Right renal cortex interstitium (tissue), 3 donors: ENCODE data around the gene HOXA13. TPM values are rescaled to one million over a fixed set of nuclear protein-coding genes. Genes with fewer than 3 reads are reported as not detected.

Experiments
- DNase-seq, 3 donors: peaks; one replicate each; pipeline ENCODE4 v3.0.0-alpha.2; 2013; ENCODE audit warnings: low read depth in 3 of 3, low spot score in 2 of 3
- polyA plus RNA-seq, 3 donors: library from polyadenylated mRNA; unstranded; fragments of 120-200 nt; gene quantifications; one replicate each; pipeline ENCODE4 v1.2.1, GENCODE V29; 2013; ENCODE audit not compliant: insufficient read length in 3 of 3

Gene HOXA13
- polyA plus RNA-seq = under 1 TPM in 2 of 3 donors, not detected in 1; 0.06 TPM

GRCh38 chr7:27199849-27200760, at the start of gene HOXA13:
Gene HOXA13, minus strand, starts transcription at chr7:27200091. Its CDS starts 14 bp downstream, at chr7:27200077.
- no peak for DNase-seq

GRCh38 chr7:27248911-27249723, 49.2 kb upstream of the HOXA13 start:
- DNase-seq = no peak

DNA sequence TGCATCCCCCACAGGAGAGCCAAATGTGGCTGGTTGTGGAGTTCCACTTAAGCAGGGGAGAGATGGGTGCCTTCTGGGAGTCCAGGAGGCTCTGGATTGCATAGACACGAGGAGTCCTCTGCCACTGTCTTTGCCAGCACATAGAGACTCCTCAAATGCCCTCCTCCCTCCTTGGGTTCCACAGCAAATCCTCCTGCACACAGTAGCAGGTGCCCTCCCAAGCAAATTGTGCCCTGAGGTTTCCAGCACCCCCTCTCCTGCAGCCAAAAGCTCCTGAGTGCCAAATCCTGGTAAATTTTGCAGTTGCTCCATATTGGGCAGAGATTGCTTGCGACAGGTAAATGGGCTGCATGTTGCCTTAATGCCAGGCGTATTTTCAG, 48.5 kb upstream of the HOXA13 start:
- no peak for DNase-seq

GRCh38 chr7:27247452-27248426, 47.8 kb upstream of the HOXA13 start:
- no peak for DNase-seq

- no peak for DNase-seq
Observed at GRCh38 chr7:27247000-27247399, 47.1 kb upstream of the HOXA13 start.

GRCh38 chr7:27245798-27246691, 46.2 kb upstream of the HOXA13 start:
- DNase-seq = no peak

- DNase-seq = no peak
Observed at GRCh38 chr7:27245124-27245797, 45.4 kb upstream of the HOXA13 start.

- DNase-seq = no peak
Observed at GRCh38 chr7:27244488-27245123, 44.7 kb upstream of the HOXA13 start.

DNA sequence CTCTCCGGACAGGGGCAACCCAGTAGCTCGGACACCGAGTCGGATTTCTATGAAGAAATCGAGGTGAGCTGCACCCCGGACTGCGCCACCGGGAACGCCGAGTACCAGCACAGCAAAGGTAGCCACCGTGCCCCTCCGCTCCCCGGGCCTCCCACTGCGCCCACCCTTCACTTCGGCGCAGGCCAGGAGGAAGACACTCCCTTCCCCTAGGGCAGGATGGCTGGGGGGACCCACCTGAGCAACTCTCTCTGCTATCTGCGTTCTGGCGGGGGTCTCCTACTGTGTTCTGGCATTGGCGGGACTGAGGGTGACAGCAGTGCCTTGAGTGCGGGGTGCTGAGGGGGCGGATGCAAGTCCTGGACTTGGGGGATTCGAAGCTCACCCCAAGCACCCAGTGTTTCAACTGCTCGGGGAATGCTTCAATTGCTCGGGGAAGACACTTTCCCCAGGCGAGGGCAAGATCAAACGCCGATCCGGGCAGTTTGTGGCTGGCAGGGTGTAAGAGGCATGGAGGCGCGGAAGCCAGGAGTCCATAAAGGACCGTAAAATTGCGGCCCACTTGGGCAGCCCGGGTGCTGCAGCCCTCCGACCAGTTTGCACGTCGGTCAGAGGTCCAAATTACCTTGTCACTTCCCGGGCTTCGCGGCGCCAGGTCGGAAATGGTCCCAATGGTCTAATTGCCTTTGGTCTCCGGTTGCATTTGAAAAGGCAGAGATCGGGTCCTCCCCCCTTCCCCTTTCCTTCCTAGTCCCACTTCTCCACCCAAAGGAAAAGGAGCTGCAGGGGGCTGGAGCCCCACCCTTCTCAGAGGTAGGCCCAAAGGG, 43.7 kb upstream of the HOXA13 start:
- DNase-seq = no peak

DNA sequence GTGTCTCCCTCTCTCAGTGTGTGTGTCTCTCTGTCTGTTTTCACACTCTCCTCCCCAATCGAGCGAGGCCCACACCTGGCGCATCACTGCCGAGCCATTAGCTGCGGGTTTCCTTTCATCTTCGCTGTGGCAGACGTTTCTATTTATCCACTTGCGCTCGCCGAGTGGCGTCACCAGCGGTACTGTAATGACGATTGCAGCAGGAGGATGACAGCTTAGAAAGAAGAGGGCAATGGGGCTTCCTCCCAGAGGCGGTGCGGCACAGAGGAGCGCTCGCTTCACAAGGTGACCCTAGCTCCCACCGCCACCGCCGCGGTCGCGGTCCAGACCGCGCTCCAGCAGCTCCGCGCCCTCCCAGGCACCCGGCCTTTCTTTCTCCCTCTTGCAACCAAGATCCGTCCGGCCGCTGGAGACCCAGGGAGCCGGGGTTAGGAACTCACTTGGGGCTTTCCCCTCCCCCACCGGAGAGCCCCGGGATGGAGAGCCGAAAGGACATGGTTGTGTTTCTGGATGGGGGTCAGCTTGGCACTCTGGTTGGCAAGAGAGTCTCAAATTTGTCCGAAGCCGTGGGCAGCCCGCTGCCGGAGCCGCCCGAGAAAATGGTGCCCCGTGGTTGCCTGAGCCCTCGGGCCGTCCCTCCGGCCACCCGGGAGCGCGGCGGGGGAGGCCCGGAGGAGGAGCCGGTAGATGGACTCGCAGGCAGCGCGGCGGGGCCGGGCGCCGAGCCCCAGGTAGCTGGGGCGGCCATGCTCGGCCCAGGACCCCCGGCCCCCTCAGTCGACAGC, 42.9 kb upstream of the HOXA13 start, which contains the start of gene EVX1:
TSS of gene EVX1 (plus strand) at position 248 of the 785 bp plus-strand sequence. CDS start at position 477, 229 bp downstream.
- DNase-seq = no peak

GRCh38 chr7:27242154-27242553, 42.3 kb upstream of the HOXA13 start:
- DNase-seq = no peak

GRCh38 chr7:27241189-27242056, 41.5 kb upstream of the HOXA13 start:
- DNase-seq = no peak

DNA sequence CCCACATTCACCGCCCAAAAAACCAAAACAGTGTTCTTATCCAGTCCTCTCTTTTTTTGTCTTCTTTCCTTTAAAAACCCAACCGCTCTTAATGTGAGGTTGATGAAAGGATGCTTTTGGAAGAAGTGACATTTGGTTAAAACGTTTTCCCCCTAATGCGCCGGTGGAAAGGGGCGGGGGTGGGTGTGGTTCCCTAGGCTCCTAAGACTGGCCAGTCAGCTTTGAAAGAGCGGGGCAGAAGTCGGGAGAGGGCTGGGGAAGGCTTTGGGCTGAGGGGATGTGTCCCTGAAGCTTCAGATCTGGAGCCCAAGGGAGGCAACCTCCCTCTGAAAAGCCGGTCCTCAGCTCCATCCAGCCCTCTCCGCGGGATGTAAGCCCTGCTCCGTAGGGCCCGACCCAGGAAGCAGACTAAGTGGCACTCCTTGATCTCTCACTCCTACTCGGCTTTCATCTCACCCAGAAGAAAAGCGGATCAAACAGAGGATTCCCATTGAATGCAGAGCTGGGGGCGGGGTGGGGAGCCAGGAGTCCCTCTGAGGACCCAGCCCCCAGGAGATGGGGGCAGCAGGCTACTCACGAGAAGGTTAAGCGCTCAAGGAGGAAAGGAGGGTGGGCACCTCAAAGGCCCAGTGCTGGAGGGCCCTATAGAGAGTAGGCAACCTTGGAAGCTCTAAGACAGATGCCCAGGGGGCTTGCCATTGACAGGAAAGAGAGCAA, 40.3 kb upstream of the HOXA13 start:
- no peak for DNase-seq

DNA sequence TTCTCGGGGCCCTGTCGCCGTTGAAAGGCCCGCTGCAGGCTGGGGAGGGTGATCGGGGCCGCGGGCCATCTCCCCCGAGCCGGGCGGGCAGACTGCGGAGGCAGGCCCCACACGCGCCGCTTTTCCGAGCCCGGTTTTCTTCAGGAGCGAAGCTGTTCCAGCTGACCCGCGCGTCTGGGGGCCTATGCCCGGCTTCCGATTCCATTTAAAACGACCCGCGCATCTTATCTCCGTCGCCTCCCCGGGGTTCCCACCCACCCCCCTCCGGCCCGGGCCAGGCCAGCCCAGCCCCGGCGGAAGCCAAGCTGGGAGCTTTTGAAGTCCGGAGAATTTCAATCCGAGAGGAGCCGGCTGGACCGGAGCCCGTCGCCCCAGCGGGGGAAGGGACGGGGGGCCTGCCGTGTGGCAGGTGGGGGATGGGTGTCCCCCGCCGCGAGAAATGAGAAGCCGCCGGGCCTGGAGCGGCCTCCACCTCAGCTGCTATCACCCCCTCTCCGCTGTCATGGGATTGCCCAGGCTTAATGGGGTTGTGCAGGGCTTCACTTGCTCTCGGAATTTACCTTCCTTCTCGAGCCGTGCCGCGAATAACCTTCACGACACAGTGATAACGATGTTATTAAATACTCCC, 39.6 kb upstream of the HOXA13 start:
- DNase-seq = no peak

GRCh38 chr7:27238979-27239386, 39.1 kb upstream of the HOXA13 start:
- no peak for DNase-seq
